GM18867 (cell line): ENCODE measurements around the gene EZR.
"Not testable (repeated sequence)": the region's sequence is repeated elsewhere in the genome, so short reads cannot be mapped to it uniquely, and the experiment has no call there.

Experiments
- ATAC-seq: cut with Tn5 transposase; IDR thresholded peaks from one replicate; pipeline ENCODE4 v1.9.1; 2021; ENCODE audit warnings: mild to moderate bottlenecking, moderate library complexity; ENCODE audit not compliant: unreplicated experiment

EZR gene

GRCh38 chr6:158843751-158844683 is 24.8 kb upstream of the EZR start:
- no peak for ATAC-seq

GRCh38 chr6:158841358-158841757 is 22.2 kb upstream of the EZR start:
- no peak for ATAC-seq

GRCh38 chr6:158840465-158840864 is 21.3 kb upstream of the EZR start:
- ATAC-seq: no peak

- no peak for ATAC-seq
Measured at GRCh38 chr6:158839796-158840195, 20.6 kb upstream of the EZR start.

GRCh38 chr6:158838790-158839189 is 19.6 kb upstream of the EZR start:
- ATAC-seq: not testable (repeated sequence)

GRCh38 chr6:158837684-158838625 is 18.8 kb upstream of the EZR start:
- ATAC-seq: no peak

- no peak for ATAC-seq
Measured at GRCh38 chr6:158836625-158837311, 17.6 kb upstream of the EZR start.

- no peak for ATAC-seq
Measured at GRCh38 chr6:158835616-158836221, 16.6 kb upstream of the EZR start.

- ATAC-seq: no peak
Measured at GRCh38 chr6:158834675-158835385, 15.7 kb upstream of the EZR start.

- not testable (repeated sequence) for ATAC-seq
Measured at GRCh38 chr6:158832807-158833206, 13.6 kb upstream of the EZR start.

- ATAC-seq: no peak
Measured at GRCh38 chr6:158832026-158832425, 12.9 kb upstream of the EZR start.

- no peak for ATAC-seq
Measured at GRCh38 chr6:158831571-158831970, 12.4 kb upstream of the EZR start.

- no peak for ATAC-seq
Measured at GRCh38 chr6:158830736-158831135, 11.6 kb upstream of the EZR start.

GRCh38 chr6:158828807-158829206 is 9.6 kb upstream of the EZR start:
- no peak for ATAC-seq

GRCh38 chr6:158826819-158827501 is 7.8 kb upstream of the EZR start:
- ATAC-seq: no peak

GRCh38 chr6:158825951-158826306 is 6.8 kb upstream of the EZR start:
- no peak for ATAC-seq

- no peak for ATAC-seq
Measured at GRCh38 chr6:158825038-158825950, 6.1 kb upstream of the EZR start.

- not testable (repeated sequence) for ATAC-seq
Measured at GRCh38 chr6:158823616-158824015, 4.4 kb upstream of the EZR start.
